Fibroblast of skin of left quadriceps (primary cell): ENCODE results near the gene C6orf89.

Experiments
- DNase-seq, 2 experiments: peaks; one replicate each; pipeline ENCODE4 v3.0.0-alpha.2; 2013; ENCODE audit warnings: low read depth in 2 of 2

Gene C6orf89

DNA sequence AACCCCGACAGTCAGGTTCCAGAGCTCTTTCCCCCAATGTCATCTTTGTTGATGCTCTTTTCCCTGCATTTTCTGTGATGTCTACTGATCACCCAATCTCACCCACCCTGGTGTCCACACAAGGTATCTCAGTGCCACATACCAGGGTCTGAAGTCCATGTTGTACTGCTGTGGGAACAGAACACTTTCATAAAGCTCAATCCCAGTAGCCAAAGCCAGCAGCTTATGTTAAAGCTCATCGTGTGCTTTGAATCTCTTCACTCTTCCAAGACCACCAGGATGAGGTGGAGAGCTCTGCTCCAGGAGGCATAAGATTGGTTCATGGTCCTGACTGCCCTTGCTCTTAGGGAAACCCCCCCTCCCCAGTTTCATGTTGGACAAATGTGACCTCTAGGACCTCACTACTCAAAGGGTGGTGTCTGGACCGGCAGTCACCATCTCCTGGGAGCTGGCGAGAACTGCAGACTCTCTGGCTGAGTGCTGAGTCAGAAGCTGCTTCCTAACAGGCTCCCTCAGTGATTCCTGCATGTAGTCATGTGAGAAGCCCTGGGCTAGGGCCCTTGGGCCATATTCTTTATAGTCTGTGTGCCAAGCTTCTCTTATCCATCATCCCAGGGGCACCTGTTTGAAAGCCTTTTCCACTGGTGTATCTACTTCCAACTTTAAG, 33.1 kb upstream of the C6orf89 start:
- DNase-seq, result peak in 1 of 2 experiments; percentile 14

DNA sequence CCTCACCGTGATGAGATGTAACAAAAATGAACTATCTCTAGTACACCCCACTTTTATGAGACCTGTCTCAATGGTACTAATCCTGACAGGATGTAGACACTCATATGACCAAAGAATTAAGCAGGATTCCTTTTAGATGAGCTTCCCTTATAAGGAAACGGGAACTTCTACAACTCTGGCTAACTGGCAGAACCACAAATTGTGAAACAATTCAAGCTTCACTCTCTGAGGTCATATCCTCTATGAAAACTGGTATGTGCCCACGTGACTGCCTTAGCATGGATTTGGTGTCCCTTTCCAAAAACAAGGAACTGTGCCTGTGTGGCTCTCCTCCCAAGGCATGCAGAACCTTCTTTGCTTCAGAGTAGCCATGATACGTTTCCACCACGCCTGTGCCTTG, 32.4 kb upstream of the C6orf89 start:
- peak; percentile 66 to 67 for DNase-seq

DNA sequence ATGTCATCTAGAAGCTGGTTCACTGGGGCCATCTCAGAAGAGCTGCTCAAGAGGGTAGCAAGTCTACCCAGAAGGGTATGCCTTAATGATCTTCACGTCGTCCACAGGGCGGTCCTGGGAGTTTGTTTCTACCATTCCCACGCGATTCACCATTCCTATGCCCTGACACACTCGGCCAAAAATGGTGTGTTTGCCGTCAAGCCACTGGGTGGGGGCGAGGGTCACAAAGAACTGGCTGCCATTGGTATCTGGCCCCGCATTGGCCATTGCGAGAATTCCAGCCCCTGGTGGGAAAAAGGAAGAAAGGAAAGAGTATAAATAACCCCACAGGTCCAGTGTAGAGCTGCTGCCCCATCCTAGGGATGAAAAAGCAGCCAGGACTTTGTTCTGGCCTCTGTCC, 30.0 kb upstream of the C6orf89 start:
- no peak for DNase-seq

DNA sequence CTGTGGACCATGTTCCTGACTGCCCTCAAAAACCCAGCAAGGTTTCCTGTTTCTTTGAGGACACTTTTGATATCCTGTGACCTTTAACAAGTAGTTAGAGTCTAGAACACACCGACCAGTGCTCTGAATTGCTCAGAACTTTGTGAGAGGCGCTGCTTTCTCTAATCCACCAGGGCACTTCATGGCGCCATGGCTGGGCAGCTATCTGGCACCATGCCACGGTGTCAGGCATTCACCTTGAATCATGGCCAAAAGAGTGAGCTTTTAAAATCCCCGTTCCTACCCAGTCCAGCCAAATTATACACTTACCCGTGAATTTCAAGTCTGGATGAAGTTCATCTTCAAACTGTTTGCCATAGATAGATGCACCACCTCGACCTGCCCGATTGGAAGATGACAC, 29.5 kb upstream of the C6orf89 start:
- DNase-seq, result no peak

DNA sequence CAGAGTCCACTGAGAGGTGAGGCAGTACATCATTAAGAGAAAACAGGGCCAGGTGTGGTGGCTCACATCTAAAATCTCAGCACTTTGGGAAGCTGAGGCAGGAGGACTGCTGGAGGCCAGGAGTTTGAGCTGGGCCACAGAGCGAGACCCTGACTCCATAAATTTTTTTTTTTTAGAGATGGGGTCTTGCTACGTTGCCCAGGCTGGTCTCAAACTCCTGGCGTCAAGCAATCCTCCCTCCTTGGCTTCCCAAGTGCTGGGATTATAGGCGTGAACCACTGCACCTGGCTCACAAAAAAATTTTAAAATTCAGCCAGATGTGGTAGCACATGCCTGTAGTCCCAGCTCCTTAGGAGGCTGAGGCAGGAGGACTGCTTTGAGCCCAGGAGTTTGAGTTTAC, 28.4 kb upstream of the C6orf89 start:
- no peak for DNase-seq

DNA sequence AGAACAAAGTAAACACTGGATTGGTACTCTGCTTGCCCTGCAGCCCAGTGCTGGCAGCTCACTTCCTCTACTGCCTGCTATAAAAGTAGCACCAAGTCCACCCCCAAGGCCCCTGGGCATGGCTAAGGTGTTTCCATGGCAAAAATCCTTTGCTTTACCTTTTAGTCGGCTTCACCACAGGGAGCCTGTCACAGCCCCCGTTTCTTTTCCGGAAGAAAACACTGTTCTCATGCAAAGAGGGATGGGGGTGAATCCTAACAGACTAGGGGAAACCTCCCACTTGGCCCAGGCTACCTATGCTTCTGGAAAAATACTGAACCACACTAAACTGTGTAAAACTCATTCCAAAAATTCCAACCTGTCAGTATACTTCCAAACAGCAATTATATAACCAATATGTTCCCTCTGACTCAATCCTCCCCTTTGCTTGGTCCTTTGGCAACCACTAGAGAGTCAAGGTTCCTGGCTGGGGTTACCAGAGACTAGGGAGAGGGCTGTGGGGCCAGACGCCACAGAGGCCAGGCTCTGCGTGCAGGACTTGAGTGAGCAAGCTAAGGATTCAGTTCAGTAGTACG, 27.3 kb upstream of the C6orf89 start:
- peak; percentile 36 to 37 for DNase-seq

DNA sequence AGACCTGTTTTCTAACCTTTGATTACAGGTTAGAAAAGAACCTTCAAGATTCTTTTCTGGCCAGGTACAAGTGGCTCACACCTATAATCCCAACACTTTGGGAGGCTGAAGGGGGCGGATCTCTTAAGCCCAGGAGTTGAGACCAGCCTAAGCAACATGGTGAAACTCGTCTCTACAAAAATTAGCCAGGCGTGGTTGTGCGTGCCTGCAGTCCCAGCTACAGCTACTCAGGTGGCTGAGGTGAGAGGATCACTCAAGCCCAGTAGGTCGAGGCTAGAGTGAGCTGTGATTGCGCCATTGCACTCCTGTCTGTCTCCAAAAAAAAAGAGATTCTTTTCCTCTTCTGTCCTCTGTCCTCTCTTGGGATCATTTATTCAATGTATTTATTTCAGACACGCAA, 25.6 kb upstream of the C6orf89 start:
- DNase-seq, result no peak

DNA sequence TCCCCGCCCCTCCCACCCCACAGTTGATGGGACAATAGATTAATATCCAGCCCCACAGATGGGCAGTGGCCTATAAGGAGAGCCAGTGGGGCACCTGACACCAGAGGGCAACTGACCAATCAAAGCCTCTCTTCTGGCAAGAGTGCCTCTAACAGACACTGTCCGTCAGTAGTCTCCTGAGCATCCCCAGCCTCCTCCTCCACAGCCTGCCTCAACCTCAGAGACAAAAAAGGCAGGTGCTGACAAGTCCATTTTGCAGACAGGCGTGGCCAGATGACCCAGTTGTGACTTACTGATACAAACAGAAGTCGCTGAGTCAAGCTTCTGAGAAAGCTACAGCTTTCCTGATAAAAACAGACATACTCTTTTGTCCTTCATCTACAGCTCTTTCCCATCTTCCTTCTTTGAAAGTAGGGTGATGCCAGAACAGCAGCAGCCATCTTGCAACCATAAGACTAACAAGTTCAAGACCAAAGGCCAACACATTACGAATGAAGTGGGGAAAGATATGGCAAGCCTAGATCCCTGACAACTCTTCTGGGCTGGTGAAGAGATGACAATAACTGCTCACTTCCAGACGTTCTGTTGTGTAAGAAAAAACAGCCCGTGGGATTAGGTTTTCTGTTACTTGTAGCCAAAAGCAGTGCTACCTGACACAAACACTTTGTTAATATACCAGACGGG, 23.4 kb upstream of the C6orf89 start:
- no peak for DNase-seq

DNA sequence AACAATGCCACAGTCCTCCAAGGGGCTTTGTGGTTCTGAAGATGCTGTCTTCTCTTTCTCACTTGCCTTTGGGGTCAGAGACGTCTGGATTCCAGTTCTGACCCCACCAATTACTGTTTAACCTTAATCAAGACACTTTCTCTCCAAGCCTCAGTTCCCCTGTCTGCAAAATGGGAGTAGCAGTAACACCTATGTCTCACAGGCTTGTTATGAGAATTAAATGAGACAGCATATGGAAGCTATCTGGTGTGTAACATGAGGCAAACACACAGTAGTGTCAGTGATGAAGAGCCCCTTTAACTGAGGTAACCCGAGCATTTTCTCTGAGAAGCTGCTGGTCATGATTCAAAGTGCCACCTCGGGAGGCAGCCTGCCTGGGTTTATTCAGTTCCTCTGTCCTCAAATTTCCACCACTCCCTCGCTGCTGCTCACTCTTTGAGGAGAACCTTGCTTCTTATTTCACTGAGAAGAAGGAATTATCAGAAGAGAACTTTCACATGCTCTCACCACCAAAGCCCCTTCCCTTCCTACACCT, 22.8 kb upstream of the C6orf89 start:
- DNase-seq, result no peak

DNA sequence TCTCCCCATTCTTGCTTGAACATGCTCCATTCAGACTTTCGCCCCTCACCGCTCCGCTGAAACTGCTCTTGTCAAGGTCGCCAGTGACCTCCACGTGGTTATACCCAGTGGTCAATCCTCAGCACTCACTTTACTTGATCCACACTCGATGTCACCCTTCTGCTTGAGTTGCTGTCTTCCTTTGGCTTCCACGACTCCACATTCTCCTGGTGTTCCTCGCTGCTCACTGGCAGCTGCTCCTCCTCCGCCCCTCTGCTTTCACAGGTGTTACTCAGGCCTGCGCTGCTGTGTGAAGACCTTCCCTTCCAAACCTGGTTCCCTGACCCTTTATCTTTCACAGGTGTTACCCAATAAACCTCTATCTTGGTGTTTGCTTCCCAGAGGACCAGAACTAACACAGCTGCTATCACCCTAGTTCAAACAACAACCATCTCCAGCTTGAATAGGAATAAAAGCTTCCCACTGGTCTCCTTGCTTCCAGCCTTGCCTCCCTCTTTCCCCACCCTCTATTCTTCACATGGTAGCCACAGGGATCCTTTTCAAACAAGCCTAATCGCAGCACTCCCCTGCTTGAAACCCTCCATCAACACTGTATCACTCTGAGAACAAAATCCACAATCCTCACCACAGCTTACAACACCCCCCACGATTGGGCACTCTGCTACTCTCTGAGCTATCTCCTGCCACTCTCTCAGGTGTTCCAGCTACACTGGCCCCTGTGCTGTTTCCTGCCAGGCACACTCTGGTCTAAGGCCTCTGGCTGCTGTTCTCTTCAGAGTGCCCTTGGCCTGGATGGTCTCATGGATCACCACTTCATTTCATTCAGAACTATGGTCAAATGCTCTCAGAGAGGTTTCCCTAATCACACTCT, 21.8 kb upstream of the C6orf89 start:
- no peak for DNase-seq

DNA sequence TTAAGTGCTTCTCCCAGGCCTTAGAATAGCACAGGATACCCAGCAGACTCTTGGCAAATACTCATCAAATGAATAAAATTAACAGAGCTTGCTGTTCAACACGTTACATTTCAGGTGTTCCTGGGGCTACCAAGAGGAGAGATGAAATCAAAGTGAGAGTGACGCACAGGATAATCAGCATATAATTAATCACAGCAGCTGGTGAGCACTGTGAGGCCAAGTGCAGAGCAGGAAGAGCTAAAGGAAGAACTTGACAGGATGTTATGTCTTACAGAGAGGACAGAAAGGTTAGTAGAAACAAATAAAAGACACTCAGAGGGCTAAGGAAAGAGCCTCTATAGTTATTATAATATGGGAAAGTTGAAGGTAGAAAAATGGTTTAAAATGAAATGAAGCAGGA, 19.9 kb upstream of the C6orf89 start:
- DNase-seq, result no peak

DNA sequence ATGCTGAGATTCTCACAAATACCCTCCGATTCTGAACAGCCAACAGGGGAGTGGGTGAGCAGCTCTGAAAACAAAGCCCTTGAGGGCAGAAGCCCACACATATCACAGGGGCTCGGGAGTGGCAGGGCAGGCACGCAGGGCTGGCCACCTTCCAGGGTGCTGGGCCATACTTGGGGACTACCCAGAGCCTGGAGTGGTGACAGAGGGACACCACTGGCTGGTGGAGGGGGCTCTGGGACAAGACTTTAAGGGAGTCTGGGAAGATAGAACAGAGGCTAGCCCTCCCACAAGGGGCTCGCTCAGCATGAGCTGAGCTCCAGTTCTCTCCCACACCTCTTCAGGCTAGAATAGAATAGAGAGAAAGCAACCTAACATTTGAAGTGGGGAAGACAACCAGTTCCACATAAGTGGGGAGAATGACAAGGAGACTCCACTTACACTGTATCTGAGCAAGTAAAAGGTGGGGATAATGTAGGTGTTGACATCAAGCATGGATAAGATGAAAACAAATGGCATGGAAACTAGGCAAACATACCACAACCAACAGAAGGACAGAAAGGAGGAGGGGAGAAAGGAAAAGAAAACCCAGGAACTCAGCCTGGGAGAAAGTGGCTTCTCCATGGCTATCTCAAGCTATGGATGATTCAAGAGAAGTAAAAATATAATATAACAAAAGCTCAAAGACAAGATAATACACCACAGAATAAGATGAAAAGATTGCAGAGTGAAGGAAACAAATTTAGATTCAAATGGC, 18.1 kb upstream of the C6orf89 start:
- no peak for DNase-seq

DNA sequence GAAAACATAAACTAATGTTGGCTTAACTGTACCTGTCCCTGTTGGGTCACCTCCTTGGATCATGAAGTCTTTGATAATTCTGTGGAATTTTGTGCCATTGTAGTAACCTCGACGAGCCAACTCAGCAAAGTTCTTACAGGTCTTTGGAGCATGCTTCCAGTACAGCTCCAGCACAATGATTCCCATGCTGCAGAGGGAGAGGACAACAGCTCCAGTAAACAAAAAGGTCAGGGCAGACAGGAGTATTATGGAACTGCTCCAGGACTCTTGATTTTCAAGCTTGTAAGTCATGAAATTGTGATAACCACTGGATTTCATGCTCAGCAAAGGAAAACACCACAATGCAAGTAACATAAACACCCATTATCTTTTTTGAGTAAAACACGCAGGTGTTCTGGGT, 14.1 kb upstream of the C6orf89 start:
- no peak for DNase-seq

DNA sequence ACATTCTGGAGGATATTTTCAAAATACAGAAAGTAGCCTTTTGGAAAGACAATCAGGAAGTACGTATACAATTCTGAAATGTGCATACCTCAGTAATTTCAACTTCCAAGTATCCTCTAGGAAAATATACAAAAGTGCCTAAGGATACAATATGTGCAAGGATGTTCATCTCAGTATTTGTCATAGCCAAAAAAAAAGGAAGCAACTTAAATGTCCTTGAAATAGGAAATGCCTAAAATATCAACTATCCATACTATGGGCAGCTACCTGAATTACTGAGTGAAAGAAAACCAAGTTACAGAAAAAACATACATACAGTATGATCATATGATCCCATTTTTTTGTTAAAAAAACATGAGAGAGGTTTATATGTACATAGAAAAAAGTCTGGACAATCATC, 12.6 kb upstream of the C6orf89 start:
- no peak for DNase-seq

DNA sequence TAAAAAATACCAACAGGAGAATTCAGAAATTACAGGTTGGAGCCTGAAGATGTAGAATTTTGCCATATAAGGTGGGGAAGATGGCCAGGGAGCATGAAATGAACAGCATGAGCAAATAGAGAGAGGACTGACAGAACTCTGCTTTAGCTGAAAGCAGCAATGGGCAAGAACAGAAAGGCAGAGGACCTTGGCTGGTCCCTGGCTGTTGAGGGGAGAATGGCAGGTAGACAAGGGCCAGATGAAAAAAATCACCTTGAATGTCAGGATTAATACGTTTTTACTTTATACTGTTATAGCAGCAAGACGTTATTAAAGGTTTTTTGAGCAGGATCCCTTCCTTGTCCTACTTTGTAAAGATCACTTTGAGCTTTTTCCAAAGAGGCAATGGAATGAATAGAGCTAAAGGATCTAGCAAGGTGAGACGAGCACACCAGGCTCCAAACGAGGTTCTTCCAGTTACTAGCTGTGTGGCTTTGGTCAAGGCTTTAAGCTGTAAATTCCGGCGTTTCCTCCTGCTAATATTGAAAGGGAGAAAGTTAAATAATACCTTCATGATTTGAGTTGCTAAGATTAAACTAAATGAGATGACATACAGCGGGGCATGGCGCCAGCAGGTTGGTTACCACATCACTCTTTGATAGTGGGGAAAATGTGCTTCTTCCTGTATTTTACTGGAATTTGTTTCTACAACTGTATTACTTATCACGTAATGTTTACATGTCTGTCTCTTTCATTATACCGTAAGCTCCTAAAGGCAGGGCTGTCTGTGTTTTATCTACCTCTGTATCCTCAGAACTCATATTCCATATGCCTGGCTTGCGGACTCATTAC, 11.9 kb upstream of the C6orf89 start:
- no peak for DNase-seq

DNA sequence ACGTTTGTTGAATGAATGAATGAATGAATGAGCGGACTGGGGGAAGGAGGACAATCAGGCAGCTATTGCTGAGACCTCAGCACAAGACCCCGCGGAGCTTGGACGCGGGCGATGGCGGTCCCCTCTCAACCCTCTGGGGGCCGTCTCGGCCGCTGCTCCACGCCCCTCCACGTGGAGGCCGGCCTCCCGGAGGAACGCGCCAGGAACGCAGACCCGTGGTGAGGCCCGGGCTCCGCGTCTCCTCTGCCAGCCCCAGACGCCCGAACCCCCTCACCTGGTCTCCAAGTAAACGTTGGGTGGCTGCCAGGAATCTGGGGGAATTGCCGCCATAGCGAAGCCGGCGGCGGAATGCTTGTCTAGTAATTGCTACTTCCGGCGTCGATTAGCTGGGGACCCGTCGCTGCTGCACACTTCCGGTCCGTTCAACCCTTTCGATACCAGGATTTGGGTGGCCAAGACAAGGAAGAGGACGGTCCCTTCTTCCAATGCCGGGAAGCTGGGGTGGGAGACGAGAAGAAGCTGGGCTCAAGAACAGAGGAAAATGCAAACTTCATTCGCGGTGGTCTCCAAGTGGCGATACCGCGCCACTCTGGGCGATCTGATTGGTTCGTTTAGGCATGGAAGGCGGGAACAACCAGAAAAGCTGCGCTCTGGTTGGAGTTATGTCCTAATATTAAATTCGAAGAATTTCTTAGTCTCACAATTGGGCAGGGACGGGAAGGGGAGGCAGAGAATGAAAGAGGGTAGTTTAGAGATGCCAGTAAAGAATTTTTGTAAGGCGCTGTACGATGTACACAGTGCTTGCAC, 11.1 kb upstream of the C6orf89 start, which contains the start of gene PPIL1:
Gene PPIL1, minus strand, starts transcription at position 361 of the 807 bp plus-strand sequence. Its CDS starts 31 bp downstream, at position 330.
- peak; percentile 83 for DNase-seq

DNA sequence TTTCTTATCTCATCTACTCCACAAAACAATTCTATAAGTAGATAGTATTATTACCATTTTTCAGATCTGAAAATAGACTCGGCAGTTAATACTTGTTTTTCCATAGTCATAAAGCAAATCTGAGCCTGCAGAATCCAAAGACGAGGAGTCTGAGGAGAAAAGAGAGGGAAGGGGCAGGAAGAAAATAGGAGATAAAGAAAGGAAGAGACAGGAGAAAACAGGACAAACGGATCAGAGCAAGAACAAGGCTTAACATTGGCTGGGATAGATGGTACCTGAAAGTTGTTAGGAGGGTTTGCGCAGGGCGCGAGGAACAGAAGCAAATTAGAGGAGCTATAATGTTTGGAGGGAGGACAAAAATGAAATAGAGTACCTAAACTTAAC, 10.5 kb upstream of the C6orf89 start:
- DNase-seq, result no peak

DNA sequence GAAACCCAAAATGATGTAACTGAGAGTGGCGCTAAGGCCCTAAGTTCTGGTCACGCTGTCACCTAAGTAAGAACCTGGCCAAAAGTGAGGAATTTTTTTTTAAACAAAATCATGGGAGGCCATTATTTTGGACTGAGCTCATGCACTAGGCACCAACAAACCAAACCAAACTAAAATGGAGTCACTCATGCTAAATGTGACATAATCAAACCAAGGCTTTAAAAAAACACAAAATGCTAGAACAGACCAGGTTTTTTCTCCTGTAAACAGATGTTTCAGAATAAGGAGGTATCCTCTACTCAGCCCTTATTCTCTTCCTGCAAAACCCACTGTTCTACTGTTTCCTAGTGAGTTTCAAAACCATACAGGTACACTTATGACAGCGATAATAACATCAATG, 1.1 kb upstream of the C6orf89 start:
- DNase-seq, result no peak

DNA sequence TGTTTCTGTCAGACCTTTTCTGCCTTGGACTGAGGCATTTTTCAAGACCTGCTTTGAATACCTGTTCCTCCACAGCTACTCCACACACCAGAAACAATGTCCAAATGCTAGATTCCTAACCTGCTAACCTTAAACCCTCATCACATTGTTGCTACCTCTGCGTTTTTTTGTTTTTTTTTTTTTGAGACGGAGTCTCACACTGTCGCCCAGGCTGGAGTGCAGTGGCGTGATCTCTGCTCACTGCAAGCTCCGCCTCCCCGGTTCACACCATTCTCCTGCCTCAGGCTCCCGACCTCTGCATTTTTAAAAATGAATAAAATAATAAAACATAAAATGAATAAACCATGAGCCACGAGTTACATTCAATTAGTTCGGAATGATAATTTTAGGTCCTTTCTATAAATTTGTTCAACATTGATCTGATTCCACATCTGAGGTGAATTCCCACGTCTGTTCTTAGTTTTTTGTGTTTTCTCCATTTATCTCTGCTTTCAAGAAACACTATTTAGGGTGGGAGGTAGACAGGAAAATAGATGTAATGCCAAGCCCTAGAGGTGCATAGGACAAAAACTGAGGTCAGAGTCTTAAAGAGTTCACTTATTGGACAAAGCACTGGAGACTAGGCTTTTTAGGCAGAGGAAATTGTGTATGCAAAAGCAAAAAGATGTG, 1.3 kb downstream of the C6orf89 start:
- no peak for DNase-seq
